NCI-H128 (cell line): Measurements from ENCODE around the gene BMAL1.
"Not testable (repeated sequence)": the region's sequence is repeated elsewhere in the genome, so short reads cannot be mapped to it uniquely, and the experiment has no call there.

Experiments used
- DNase-seq: peaks from one replicate; lab custom pipeline; 2025; ENCODE audit not compliant: unreplicated experiment; lab: John Stamatoyannopoulos, UW

Gene BMAL1

GRCh38 chr11:13436836-13437235, 159.2 kb downstream of the BMAL1 start:
- not testable (repeated sequence) for DNase-seq
